Measurements from ENCODE around the gene POLG2. TPM values are rescaled to one million over a fixed set of nuclear protein-coding genes. Genes with fewer than 3 reads are reported as not detected.

POLG2 gene
- total RNA-seq, 1 experiment from 2014 or later = 20.3 TPM

- peak overlapping the region; percentile 54 for H3K4me2 ChIP-seq (ENCODE audit: low read length)
- H3K27me3 ChIP-seq (ENCODE audit: low read length) = no peaks in the 10 kb centered on the region
- DNase-seq (peak; percentile 86), ATAC-seq (peak; percentile 91)
- intact Hi-C loops (cut with micrococcal nuclease) = loop anchor here (2.0 kb wide), 1 partner anchor 22 kb away; no protein-coding TSS in a partner anchor
- BruUV-seq (replicated peaks) = no TSS peak
- POLR2A ChIA-PET (ENCODE audit: unreplicated experiment) = interaction anchor here (0.6 kb wide), 1 partner anchor 55 kb away, joined by 15 read pairs; no protein-coding TSS in a partner anchor
- no peaks in the 10 kb centered on the region for H3K9me2 ChIP-seq (replicated peaks; ENCODE audit: low read length)
- no peak overlapping the region for H3K9ac ChIP-seq (ENCODE audit: low read length)
- H2AFZ ChIP-seq (ENCODE audit: low read length) = peak overlapping the region; percentile 73
- no peak overlapping the region for H3K4me3 ChIP-seq (ENCODE audit: low read length)
- peaks cover 25% of the 10 kb centered on the region for H3K4me1 ChIP-seq (ENCODE audit: insufficient read depth, low read length)
- H4K20me1 ChIP-seq (ENCODE audit: low read length) = no peaks in the 10 kb centered on the region
- no peak for TF ChIP-seq EZH2 (IDR thresholded peaks at IDR 0.05; ENCODE audit: low read length, unreplicated experiment)
- no peak; the same call in 1 of the 2 replicates for TF ChIP-seq CTCF (conservative IDR thresholded peaks at IDR 0.05; ENCODE audit: low read depth, low read length)
- TF ChIP-seq EZH2phosphoT487 (IDR thresholded peaks at IDR 0.05; ENCODE audit: borderline replicate concordance, low read length) = no peak
- CTCF ChIA-PET = interaction anchor here (1.0 kb wide), 1 partner anchor 23 kb away, joined by 3 read pairs; no protein-coding TSS in a partner anchor
- no peaks in the 10 kb centered on the region for H3K79me2 ChIP-seq (ENCODE audit: low read length)
- peaks cover 3% of the 10 kb centered on the region for H3F3A ChIP-seq (ENCODE audit: low read length, unreplicated experiment)
- peak overlapping the region; percentile 80 for H3K27ac ChIP-seq (ENCODE audit: low read length)
- H3K9me3 ChIP-seq (ENCODE audit: low read length) = peaks cover 5% of the 10 kb centered on the region; the same call in 1 of the 2 replicates
- H3K36me3 ChIP-seq (ENCODE audit: low read depth, low read length) = peaks cover 3% of the 10 kb centered on the region; the same call in 1 of the 2 replicates
Observed at GRCh38 chr17:64443086-64443760, 53.6 kb downstream of the POLG2 start.

- DNase-seq (peak; percentile 61), ATAC-seq (peak; percentile 64)
- Histone ChIP-seq H3K27me3 (ENCODE audit: low read length) (no peaks in the 10 kb centered on the region), H3K79me2 (ENCODE audit: low read length) (no peaks in the 10 kb centered on the region), H3K4me3 (ENCODE audit: low read length) (no peak overlapping the region), H3K9me2 (replicated peaks; ENCODE audit: low read length) (no peaks in the 10 kb centered on the region), H3K9ac (ENCODE audit: low read length) (peak overlapping the region; percentile 47), H3K27ac (ENCODE audit: low read length) (peak overlapping the region; percentile 80), H3K4me1 (ENCODE audit: insufficient read depth, low read length) (peaks cover 22% of the 10 kb centered on the region), H3K4me2 (ENCODE audit: low read length) (peak overlapping the region; percentile 54), H4K20me1 (ENCODE audit: low read length) (no peaks in the 10 kb centered on the region), H3K36me3 (ENCODE audit: low read depth, low read length) (peaks cover 9% of the 10 kb centered on the region), H2AFZ (ENCODE audit: low read length) (peak overlapping the region; percentile 13), H3F3A (ENCODE audit: low read length, unreplicated experiment) (peaks cover 3% of the 10 kb centered on the region), H3K9me3 (ENCODE audit: low read length) (peaks cover 11% of the 10 kb centered on the region)
- TF ChIP-seq EZH2 (IDR thresholded peaks at IDR 0.05; ENCODE audit: low read length, unreplicated experiment) = no peak
- no peak for TF ChIP-seq CTCF (conservative IDR thresholded peaks at IDR 0.05; ENCODE audit: low read depth, low read length)
- TF ChIP-seq EZH2phosphoT487 (IDR thresholded peaks at IDR 0.05; ENCODE audit: borderline replicate concordance, low read length) = no peak
- CTCF ChIA-PET = interaction anchor here (1.0 kb wide), 1 partner anchor 22 kb away, joined by 3 read pairs; no protein-coding TSS in a partner anchor
- TSS peak; percentile 49 for BruUV-seq (replicated peaks)
- POLR2A ChIA-PET (ENCODE audit: unreplicated experiment) = interaction anchor here (0.6 kb wide), 1 partner anchor 56 kb away, joined by 15 read pairs; no protein-coding TSS in a partner anchor
- intact Hi-C loops (cut with micrococcal nuclease) = loop anchor here (2.0 kb wide), 1 partner anchor 22 kb away; no protein-coding TSS in a partner anchor
Observed at GRCh38 chr17:64442541-64442971, 54.3 kb downstream of the POLG2 start.
